Skeletal muscle satellite cell (primary cell): ENCODE results near the gene LPP.

Source experiments
- H3K27me3 ChIP-seq: 2 replicates; pipeline ENCODE4 v1.7.0; 2013; ENCODE audit warnings: low read length; ENCODE audit not compliant: control insufficient read depth, insufficient read depth
- H3K36me3 ChIP-seq: 2 replicates; pipeline ENCODE4 v1.7.0; 2013; ENCODE audit warnings: mild to moderate bottlenecking, control low read depth, low read length; ENCODE audit not compliant: insufficient read depth
- H3K4me1 ChIP-seq: 2 replicates; pipeline ENCODE4 v1.7.0; 2013; ENCODE audit warnings: low read length; ENCODE audit not compliant: control insufficient read depth, insufficient read depth
- H3K4me2 ChIP-seq: 2 replicates; pipeline ENCODE4 v1.7.0; 2013; ENCODE audit warnings: mild to moderate bottlenecking, low read length
- H3K4me3 ChIP-seq: 2 replicates; pipeline ENCODE4 v1.7.0; 2013; ENCODE audit warnings: low read length
- H3K9ac ChIP-seq: 2 replicates; pipeline ENCODE4 v1.7.0; 2013; ENCODE audit warnings: mild to moderate bottlenecking, low read depth, low read length, moderate library complexity
- H3K9me3 ChIP-seq: replicated peaks from 2 replicates; pipeline ENCODE4 v1.7.0; 2013; ENCODE audit warnings: mild to moderate bottlenecking, control low read depth, low read length

LPP gene

GRCh38 chr3:188505911-188506310 is 352.0 kb downstream of the LPP start:
- Histone ChIP-seq H3K36me3 (no peaks in the 10 kb centered on the region), H3K9me3 (peaks cover 4% of the 10 kb centered on the region), H3K27me3 (no peaks in the 10 kb centered on the region), H3K9ac (no peak overlapping the region), H3K4me1 (peaks cover 26% of the 10 kb centered on the region), H3K4me2 (no peak overlapping the region), H3K4me3 (no peak overlapping the region)

- peaks cover 4% of the 10 kb centered on the region for H3K9me3 ChIP-seq
- no peaks in the 10 kb centered on the region for H3K27me3 ChIP-seq
- no peak overlapping the region for H3K4me3 ChIP-seq
- peaks cover 26% of the 10 kb centered on the region for H3K4me1 ChIP-seq
- no peaks in the 10 kb centered on the region for H3K36me3 ChIP-seq
- no peak overlapping the region for H3K4me2 ChIP-seq
- H3K9ac ChIP-seq = no peak overlapping the region
These were observed 352.5 kb downstream of the LPP start for GRCh38 chr3:188506446-188506845.

- peaks cover 26% of the 10 kb centered on the region for H3K4me1 ChIP-seq
- H3K4me3 ChIP-seq = no peak overlapping the region
- H3K4me2 ChIP-seq = peak overlapping the region; percentile 23
- peak overlapping the region; percentile 28 for H3K9ac ChIP-seq
- H3K27me3 ChIP-seq = no peaks in the 10 kb centered on the region
- H3K36me3 ChIP-seq = no peaks in the 10 kb centered on the region
- H3K9me3 ChIP-seq = peaks cover 4% of the 10 kb centered on the region
These were observed 353.3 kb downstream of the LPP start for GRCh38 chr3:188507244-188507720.

- Histone ChIP-seq H3K4me3 (no peak overlapping the region), H3K4me1 (peaks cover 26% of the 10 kb centered on the region), H3K36me3 (no peaks in the 10 kb centered on the region), H3K9ac (no peak overlapping the region), H3K4me2 (no peak overlapping the region), H3K27me3 (no peaks in the 10 kb centered on the region), H3K9me3 (peaks cover 4% of the 10 kb centered on the region)
These were observed 354.5 kb downstream of the LPP start for GRCh38 chr3:188508454-188508853.

GRCh38 chr3:188509316-188509715 is 355.4 kb downstream of the LPP start:
- H3K36me3 ChIP-seq = no peaks in the 10 kb centered on the region
- peaks cover 26% of the 10 kb centered on the region for H3K4me1 ChIP-seq
- no peaks in the 10 kb centered on the region for H3K9me3 ChIP-seq
- H3K9ac ChIP-seq = no peak overlapping the region
- H3K27me3 ChIP-seq = no peaks in the 10 kb centered on the region
- no peak overlapping the region for H3K4me3 ChIP-seq
- H3K4me2 ChIP-seq = no peak overlapping the region

GRCh38 chr3:188510366-188510765 is 356.4 kb downstream of the LPP start:
- H3K27me3 ChIP-seq = no peaks in the 10 kb centered on the region
- H3K9ac ChIP-seq = peak overlapping the region; percentile 10
- no peak overlapping the region for H3K4me2 ChIP-seq
- no peaks in the 10 kb centered on the region for H3K36me3 ChIP-seq
- no peak overlapping the region for H3K4me3 ChIP-seq
- H3K4me1 ChIP-seq = peaks cover 26% of the 10 kb centered on the region
- no peaks in the 10 kb centered on the region for H3K9me3 ChIP-seq

- no peak overlapping the region for H3K9ac ChIP-seq
- H3K4me3 ChIP-seq = no peak overlapping the region
- H3K9me3 ChIP-seq = no peaks in the 10 kb centered on the region
- peaks cover 10% of the 10 kb centered on the region for H3K4me1 ChIP-seq
- H3K4me2 ChIP-seq = no peak overlapping the region
- no peaks in the 10 kb centered on the region for H3K36me3 ChIP-seq
- H3K27me3 ChIP-seq = no peaks in the 10 kb centered on the region
These were observed 359.8 kb downstream of the LPP start for GRCh38 chr3:188513662-188514328.

GRCh38 chr3:188516515-188516914 is 362.6 kb downstream of the LPP start:
- Histone ChIP-seq H3K36me3 (no peaks in the 10 kb centered on the region), H3K9me3 (no peaks in the 10 kb centered on the region), H3K4me2 (no peak overlapping the region), H3K9ac (no peak overlapping the region), H3K4me3 (no peak overlapping the region), H3K4me1 (no peaks in the 10 kb centered on the region), H3K27me3 (no peaks in the 10 kb centered on the region)

GRCh38 chr3:188518416-188518815 is 364.5 kb downstream of the LPP start:
- Histone ChIP-seq H3K4me1 (no peaks in the 10 kb centered on the region), H3K9ac (no peak overlapping the region), H3K36me3 (no peaks in the 10 kb centered on the region), H3K4me3 (no peak overlapping the region), H3K27me3 (no peaks in the 10 kb centered on the region), H3K9me3 (no peaks in the 10 kb centered on the region), H3K4me2 (no peak overlapping the region)

- Histone ChIP-seq H3K4me2 (no peak overlapping the region), H3K27me3 (no peaks in the 10 kb centered on the region), H3K9ac (no peak overlapping the region), H3K36me3 (no peaks in the 10 kb centered on the region), H3K4me3 (no peak overlapping the region), H3K4me1 (peaks cover under 1% of the 10 kb centered on the region), H3K9me3 (no peaks in the 10 kb centered on the region)
These were observed 365.0 kb downstream of the LPP start for GRCh38 chr3:188518835-188519452.

GRCh38 chr3:188520466-188520865 is 366.5 kb downstream of the LPP start:
- H3K4me2 ChIP-seq = no peak overlapping the region
- H3K36me3 ChIP-seq = no peaks in the 10 kb centered on the region
- H3K4me3 ChIP-seq = no peak overlapping the region
- H3K4me1 ChIP-seq = peaks cover 3% of the 10 kb centered on the region
- no peaks in the 10 kb centered on the region for H3K27me3 ChIP-seq
- no peak overlapping the region for H3K9ac ChIP-seq
- no peaks in the 10 kb centered on the region for H3K9me3 ChIP-seq

GRCh38 chr3:188522115-188522514 is 368.2 kb downstream of the LPP start:
- no peaks in the 10 kb centered on the region for H3K9me3 ChIP-seq
- H3K27me3 ChIP-seq = no peaks in the 10 kb centered on the region
- no peak overlapping the region for H3K9ac ChIP-seq
- no peak overlapping the region for H3K4me2 ChIP-seq
- H3K4me3 ChIP-seq = no peak overlapping the region
- H3K4me1 ChIP-seq = peaks cover 3% of the 10 kb centered on the region
- no peaks in the 10 kb centered on the region for H3K36me3 ChIP-seq
